GM18870 (cell line): Measurements from ENCODE around the gene IL1RAP.

Experiments
- ATAC-seq: cut with Tn5 transposase; IDR thresholded peaks from one replicate; pipeline ENCODE4 v1.9.1; 2021; ENCODE audit warnings: moderate library complexity; ENCODE audit not compliant: unreplicated experiment

The IL1RAP gene

DNA sequence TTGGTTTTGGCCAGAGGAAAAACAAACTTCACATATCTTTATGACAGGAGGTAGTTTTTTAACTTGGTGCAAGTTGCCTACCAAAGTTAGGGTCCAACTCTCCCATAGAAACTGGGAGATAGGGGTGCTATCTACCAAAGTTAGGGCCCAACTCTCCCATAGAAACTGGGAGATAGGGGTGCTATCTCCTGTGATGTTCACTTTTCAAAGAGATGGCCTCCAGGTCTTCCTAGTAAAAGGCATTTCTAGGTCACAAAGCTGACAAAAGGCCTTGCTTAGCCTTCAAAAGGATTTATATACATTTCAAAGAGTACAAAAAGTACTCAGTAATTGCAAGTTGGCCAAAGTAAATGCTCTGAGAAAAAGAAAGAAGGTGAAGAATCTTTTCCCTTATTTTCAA, 27.1 kb downstream of the IL1RAP start:
- no peak for ATAC-seq

DNA sequence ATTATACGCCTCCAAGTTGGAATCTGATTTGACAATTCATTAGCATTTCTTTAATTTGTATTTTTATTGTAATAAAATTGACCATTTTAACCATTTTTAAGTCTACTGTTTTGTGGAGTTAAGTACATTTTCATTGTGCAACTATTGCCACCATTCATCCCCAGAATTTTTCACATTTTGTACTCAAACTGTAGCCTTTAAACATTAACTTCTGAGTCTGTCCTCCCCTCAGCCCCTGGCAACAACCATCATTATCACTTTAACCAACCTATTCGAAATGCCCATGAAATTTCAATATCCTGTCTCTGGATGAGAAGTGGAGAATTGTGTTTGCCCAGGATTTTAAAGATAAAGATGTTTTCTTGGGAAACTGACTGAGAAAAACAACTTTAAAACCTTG, 27.7 kb downstream of the IL1RAP start:
- ATAC-seq: no peak

- no peak for ATAC-seq
These were observed 29.0 kb downstream of the IL1RAP start for GRCh38 chr3:190542846-190543245.

- no peak for ATAC-seq
These were observed 29.8 kb downstream of the IL1RAP start for GRCh38 chr3:190543671-190544070.

DNA sequence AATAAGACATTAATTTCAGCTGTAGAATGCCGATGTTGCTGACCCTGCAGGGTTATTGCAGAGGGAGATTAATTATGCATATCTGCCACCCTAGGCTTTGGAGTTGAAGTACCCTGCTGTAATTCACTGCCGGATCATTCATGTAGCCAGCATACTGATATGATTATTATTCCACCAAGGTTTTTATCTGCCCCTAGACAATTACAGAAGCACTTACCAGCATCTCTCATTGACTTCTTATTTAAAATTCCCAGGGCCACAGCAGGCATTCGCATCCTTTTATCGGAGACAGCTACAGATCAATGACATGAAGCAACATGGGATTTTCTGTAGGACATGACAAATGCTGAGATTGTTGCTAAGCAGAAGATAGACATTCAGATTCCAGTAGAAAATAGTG, 31.3 kb downstream of the IL1RAP start:
- ATAC-seq: no peak

DNA sequence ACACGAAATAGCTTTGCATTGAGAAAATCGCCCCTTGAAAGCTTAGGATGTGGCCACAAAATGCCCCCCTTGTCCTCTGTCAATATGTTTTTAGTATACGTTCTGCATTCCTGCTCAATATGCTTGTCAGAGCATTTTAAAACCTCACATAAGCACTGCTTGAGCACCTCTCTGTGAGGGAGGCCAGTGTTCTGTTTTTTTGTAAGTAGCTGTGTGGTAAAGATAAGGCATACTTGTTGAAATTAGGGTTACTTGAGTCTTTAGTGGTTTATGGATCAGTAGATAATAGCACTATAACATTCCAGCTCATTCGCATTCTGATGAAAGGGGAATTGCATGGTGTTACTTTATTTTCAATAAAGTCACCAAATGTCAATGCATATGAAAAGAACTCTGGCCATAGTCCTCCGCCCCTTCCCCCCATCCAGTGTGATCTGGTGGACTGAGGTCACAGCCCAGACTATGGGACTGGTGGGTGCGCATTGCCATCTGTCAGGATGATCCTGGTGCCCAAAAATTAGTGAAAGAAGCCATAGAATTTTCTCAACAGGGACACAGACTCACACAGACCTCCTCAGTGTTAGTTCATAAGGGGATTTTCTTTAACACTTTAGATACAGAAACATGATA, 33.1 kb downstream of the IL1RAP start:
- no peak for ATAC-seq

- no peak for ATAC-seq
These were observed 34.3 kb downstream of the IL1RAP start for GRCh38 chr3:190548031-190548656.

- no peak for ATAC-seq
These were observed 38.1 kb downstream of the IL1RAP start for GRCh38 chr3:190552021-190552420.

GRCh38 chr3:190552969-190553759, 39.3 kb downstream of the IL1RAP start:
- ATAC-seq: no peak

- ATAC-seq: no peak
These were observed 40.3 kb downstream of the IL1RAP start for GRCh38 chr3:190554197-190554596.

GRCh38 chr3:190556351-190556750, 42.5 kb downstream of the IL1RAP start:
- ATAC-seq: no peak

- no peak for ATAC-seq
These were observed 43.4 kb downstream of the IL1RAP start for GRCh38 chr3:190557296-190557695.

DNA sequence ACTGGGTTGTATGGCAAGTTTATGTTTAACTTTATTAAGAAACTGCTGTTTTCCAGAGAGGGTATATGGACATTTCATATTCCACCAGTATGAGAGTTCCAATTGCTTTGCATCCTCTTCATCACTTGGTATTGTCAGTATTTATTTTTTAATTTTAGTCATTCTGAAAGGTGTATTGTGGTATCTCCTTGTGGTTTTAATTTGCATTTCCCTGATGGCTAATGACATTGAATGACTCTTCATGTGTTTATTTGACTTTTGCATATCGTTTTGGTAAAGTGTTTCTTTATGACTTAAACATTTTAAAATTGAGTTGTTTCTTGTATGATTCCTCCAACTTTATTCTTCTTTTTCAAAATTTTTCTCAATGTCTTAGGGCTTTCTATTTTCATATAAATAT, 44.4 kb downstream of the IL1RAP start:
- no peak for ATAC-seq

GRCh38 chr3:190558796-190559195, 44.9 kb downstream of the IL1RAP start:
- no peak for ATAC-seq

- ATAC-seq: no peak
These were observed 46.4 kb downstream of the IL1RAP start for GRCh38 chr3:190560013-190560895.

GRCh38 chr3:190562866-190563510, 49.1 kb downstream of the IL1RAP start:
- ATAC-seq: no peak

DNA sequence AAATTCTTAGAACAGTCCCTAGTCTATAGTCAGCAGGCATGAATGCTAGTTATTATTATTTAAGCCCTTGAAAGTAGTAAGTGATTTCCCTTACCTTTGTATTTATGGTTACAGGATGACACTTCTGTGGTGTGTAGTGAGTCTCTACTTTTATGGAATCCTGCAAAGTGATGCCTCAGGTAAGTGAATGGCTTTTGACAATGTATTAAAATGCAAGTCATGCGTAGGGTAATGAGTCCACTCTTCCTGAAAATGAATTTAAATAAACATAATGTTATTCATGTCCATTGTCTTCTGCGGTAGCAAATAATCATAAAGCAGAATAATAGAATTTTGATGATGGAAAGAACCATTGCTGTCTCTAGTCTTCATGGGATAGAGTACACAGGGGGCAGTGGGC, 50.3 kb downstream of the IL1RAP start:
- no peak for ATAC-seq

DNA sequence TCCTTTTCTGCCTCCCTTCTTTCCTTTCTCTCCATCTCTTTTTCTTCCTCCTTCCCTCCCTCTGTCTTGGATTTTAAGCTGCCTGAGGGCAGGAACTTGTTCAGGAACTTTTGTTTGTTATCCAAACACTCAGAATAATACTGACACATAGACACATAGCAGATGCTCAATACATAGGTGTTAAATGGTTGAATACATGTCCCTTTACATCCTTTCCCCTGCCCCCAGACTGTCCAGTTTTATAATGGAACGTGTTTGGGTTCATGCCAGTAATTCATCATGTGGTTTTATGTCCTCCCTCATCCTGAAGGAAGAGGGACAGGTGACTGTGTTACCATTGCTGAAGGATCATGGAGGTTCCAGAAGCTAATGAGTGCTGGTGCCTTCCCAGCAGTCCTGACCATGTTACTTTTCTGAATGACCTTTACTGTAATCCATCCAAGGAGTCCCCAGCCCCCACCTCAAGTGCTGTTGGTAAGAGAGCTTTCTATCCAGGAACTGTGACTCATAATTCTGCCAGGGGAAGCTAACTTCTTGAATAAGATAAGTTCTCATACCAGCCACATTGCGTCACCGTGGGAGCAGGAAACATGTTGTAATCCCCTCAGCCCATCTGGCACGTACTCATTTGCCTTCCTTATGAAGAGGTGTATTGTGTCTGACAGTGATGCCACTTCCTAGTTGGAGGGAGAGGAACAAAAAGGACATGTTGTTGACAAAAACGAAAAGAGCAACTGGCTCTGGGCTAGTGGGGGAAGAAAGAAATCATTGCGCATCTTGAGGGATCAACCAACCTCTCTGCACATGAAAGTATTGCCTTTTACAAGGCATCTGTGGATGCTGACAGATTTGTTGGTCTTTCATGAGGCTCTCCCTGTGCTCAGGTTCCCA, 52.4 kb downstream of the IL1RAP start:
- ATAC-seq: no peak

DNA sequence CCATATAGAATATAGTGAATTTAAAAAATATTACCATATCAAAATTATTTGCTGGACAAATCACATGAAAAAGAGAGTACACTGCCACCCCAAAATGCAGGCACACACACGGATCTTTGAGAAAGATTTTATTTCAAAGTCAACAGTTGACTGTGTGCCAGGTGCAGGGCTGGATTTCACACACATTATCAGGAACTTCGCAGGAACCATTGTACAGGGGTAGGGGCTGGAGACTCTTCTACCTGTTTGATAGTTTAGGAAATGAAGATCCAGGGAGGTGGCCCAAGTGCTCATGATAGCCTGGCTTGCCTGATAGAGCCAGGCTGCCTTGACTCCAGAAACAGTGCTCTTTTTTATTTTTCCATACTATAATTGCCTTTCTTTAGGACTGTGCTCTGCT, 54.2 kb downstream of the IL1RAP start:
- ATAC-seq: no peak

DNA sequence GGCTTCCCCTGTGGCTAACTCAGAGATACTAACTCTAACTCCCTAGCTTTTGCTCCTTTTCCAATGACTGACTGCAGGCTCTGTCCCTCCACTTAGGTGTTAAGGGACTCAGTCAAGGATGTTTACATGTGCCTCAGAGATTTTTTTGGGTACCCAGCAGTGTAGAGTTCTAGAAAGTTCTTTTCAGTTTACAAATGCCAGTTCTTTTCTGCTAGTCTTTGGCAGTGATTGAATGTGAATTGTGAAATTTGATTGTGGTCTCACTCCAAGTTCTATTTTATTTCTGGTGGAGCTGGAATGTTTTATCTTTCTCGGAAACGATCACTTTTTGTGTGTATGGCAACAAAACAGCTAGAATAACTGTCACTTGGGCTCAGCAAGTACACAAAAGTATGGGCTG, 60.6 kb downstream of the IL1RAP start:
- no peak for ATAC-seq
